ENCODE measurements around the gene PSEN1.

DNA sequence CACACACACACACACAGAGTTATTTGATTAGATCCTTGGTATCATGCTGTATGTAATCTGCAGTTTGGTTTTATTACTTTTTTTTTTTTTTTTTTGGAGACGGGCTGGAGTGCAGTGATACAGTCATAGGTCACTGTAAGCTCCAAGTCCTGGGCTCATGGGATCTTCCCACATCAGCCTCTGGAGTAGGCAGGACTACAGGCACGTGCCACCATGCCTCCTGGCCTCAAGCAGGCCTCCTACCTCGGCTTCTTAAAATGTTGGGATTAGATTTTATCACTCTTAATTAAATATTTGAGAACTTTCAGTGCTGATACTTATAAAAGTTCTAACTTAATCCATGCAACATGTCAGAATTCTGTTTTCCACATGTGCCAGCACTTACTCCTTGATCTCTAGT lies 31.3 kb upstream of the PSEN1 start:
- TF ChIP-seq POLR2A (IDR thresholded peaks at IDR 0.05; ENCODE audit: low read length) (no peak), GATA1 (IDR thresholded peaks at IDR 0.05; ENCODE audit: low read depth, low read length) (no peak)

Measured in erythroblast (primary cell).